Immature natural killer cell (primary cell): ENCODE data around the gene RAD23B. TPM values are rescaled to one million over a fixed set of nuclear protein-coding genes. Genes with fewer than 3 reads are reported as not detected.
"Not testable (repeated sequence)": the region's sequence is repeated elsewhere in the genome, so short reads cannot be mapped to it uniquely, and the experiment has no call there.

Source experiments
- DNase-seq, 3 donors: peaks; one replicate each; pipeline ENCODE4 v3.0.0; 2022; ENCODE audit warnings: mixed read lengths in 1 of 3
- H3K27ac Mint-ChIP-seq, 6 donors: one replicate each; pipeline ENCODE4 v1.8.0; 2020; ENCODE audit warnings: mixed read lengths in 6 of 6, mild to moderate bottlenecking in 5 of 6, inconsistent platforms in 4 of 6, moderate library complexity in 3 of 6
- H3K27me3 Mint-ChIP-seq, 3 donors: one replicate each; pipeline ENCODE4 v1.8.0; 2020 to 2021; ENCODE audit warnings: low read depth in 3 of 3, mild to moderate bottlenecking in 3 of 3, mixed read lengths in 3 of 3, moderate library complexity in 3 of 3, inconsistent platforms in 1 of 3
- H3K36me3 Mint-ChIP-seq, 3 donors: one replicate each; pipeline ENCODE4 v1.8.0; 2020; ENCODE audit warnings: mixed read lengths in 3 of 3, inconsistent platforms in 2 of 3, mild to moderate bottlenecking in 2 of 3
- H3K4me1 Mint-ChIP-seq, 2 donors: one replicate each; pipeline ENCODE4 v1.8.0; 2020; ENCODE audit warnings: inconsistent platforms in 2 of 2, mild to moderate bottlenecking in 2 of 2, mixed read lengths in 2 of 2, moderate library complexity in 1 of 2
- H3K4me3 Mint-ChIP-seq, 5 donors: one replicate each; pipeline ENCODE4 v1.8.0; 2020; ENCODE audit warnings: mild to moderate bottlenecking in 5 of 5, mixed read lengths in 5 of 5, inconsistent platforms in 3 of 5, moderate library complexity in 3 of 5
- H3K9me3 Mint-ChIP-seq, 6 donors: one replicate each; pipeline ENCODE4 v1.8.0; 2020; ENCODE audit warnings: mild to moderate bottlenecking in 6 of 6, mixed read lengths in 6 of 6, inconsistent platforms in 4 of 6, moderate library complexity in 3 of 6
- polyA plus RNA-seq, 3 donors: library from polyadenylated mRNA; unstranded; fragments of 300-500 nt; fragmentation: Illumina TruSeq; gene quantifications; one replicate each; pipeline ENCODE4 v1.2.3, GENCODE V29; 2021

The RAD23B gene
- polyA plus RNA-seq, 3 donors from 2014 or later: 16.9 to 31.7 (median 17.3) TPM

DNA sequence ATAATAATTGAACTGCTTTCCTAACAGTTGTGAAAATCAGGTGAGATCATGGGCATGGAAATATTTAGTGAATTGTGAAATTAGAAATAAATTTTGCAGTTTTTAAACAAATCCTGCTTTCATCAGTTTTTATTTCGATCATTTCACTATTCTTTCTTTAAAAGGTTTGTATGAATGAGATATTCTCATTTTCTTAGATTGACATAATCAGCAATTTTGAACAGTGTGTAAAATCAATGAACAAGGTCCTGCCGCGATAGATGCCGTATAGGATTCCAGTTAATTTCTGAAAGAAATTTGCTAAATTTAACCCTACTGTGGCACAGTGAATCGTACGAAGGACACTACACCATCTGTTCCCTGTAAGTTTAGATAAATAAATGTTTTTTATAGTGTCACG is 7.5 kb downstream of the RAD23B start:
- Mint-ChIP-seq H3K9me3 (no peaks in the 10 kb centered on the region), H3K4me1 (peaks cover 84 to 100% of the 10 kb centered on the region in 2 donors), H3K27me3 (no peaks in the 10 kb centered on the region), H3K27ac (peak overlapping the region in 3 of 6 donors; percentile 21 to 84 (median 49)), H3K4me3 (no peak overlapping the region), H3K36me3 (no peaks in the 10 kb centered on the region)
- DNase-seq: no peak

DNA sequence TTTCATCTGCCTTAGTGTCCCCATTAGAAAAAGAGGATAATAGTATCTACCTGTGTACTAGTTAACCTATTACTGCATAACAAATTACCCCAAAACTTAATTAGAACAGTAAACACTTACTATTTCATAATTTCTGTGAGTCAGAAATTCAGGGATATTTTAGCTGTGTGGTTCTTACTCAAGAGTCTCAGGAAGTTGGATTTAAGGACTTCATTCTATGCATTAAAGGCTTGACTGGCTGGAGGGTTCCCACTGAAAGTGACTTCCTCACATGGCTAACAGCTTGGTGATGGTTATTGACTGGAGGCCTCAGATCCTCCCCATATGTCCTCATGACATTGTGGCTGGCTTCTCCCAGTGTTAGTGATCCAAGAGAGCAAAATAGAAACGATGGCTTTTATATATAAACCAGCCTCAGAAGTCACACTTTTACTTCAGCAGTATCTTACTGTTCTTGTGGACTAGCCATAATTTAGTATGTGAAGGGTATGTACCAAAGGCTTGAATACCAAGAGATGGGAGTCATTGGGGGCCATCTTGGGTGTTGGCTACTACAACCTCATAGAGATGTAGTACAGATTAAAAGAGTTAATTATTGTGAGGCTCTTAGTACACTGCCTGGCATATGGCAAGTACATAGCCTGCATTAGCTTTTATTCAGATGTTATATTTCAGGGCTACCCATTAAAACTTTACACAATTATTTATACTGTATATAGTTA is 9.9 kb downstream of the RAD23B start:
- Mint-ChIP-seq H3K4me3 (peak overlapping the region in 3 of 5 donors; percentile 2 to 34 (median 3)), H3K9me3 (no peaks in the 10 kb centered on the region), H3K27ac (peak overlapping the region in 4 of 6 donors; percentile 18 to 52 (median 30)), H3K27me3 (no peaks in the 10 kb centered on the region), H3K36me3 (no peaks in the 10 kb centered on the region), H3K4me1 (peaks cover 80 to 92% of the 10 kb centered on the region in 2 donors)
- DNase-seq: no peak

DNA sequence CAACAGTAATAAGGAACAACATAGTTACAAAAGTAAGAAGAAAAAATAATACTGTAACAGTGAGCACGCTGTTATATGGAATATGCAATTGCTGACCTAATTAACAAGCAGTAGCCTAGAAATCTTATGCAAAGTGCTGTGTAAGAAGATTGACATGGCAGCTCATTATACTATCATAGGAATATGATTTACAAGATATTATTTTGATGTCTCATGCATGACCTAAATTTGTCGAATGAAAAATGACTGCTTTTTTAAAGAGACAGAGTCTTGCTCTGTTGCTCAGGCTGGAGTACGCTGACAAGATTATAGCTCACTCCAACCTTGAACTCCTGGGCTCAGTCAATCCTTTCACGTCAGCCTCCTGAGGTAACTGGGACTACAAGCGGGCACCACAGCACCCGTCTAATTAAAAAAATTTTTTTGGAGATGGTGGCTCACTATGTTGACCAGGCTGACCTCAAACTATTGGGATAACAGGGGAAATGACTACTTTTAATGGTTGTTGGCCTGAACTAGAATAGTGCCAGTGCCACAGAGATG is 10.5 kb downstream of the RAD23B start:
- Mint-ChIP-seq H3K4me1 (peaks cover 76 to 89% of the 10 kb centered on the region in 2 donors), H3K36me3 (no peaks in the 10 kb centered on the region), H3K27me3 (no peaks in the 10 kb centered on the region), H3K4me3 (peak overlapping the region in 3 of 5 donors; percentile 3 to 33 (median 11)), H3K27ac (peak overlapping the region in 4 of 6 donors; percentile 4 to 33 (median 18)), H3K9me3 (no peaks in the 10 kb centered on the region)
- no peak for DNase-seq

DNA sequence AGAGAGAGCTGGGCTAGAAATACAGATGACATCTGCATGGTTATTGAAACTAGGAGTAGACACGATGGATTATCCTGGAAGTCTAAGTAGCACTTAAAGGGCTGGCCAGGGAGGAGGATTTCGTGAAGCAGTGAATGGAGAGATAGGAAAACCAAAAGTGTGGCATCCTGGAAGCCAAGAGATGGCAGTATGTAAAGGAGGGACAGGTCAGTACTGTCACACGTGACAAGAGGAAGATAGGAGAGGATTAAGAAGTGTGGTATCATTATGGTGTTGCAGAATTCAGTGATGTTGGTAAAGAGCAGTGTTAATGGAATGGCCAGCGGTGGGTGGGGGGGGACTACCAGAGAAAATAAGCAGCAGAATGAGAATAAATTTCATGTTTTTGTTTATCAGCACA is 11.7 kb downstream of the RAD23B start:
- Mint-ChIP-seq H3K27me3 (no peaks in the 10 kb centered on the region), H3K4me1 (peaks cover 75 to 89% of the 10 kb centered on the region in 2 donors), H3K36me3 (no peaks in the 10 kb centered on the region), H3K27ac (peak overlapping the region in 5 of 6 donors; percentile 23 to 79 (median 56)), H3K9me3 (no peaks in the 10 kb centered on the region), H3K4me3 (peak overlapping the region in 3 of 5 donors; percentile 3 to 22 (median 5))
- no peak for DNase-seq

DNA sequence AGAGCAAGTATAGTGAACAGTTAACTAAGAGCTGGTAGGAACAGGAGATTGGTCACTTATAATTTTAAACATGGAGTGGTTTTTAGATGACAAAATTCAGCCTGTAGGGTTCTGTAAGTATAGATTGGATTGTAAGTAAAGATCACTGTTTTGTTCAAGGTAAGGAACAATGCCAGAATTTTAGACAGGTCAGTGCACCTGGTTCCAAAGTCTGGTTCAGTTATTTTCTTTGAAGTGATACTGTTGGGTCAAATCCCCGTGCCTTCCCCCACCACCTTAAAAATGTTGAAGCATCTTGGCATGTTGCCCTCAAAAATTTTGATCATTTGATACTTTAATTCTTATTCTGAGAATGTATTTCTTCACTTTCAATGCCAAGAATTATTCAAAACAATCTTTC is 12.9 kb downstream of the RAD23B start:
- peak overlapping the region; percentile 0 to 70 (median 48) for H3K27ac Mint-ChIP-seq

DNA sequence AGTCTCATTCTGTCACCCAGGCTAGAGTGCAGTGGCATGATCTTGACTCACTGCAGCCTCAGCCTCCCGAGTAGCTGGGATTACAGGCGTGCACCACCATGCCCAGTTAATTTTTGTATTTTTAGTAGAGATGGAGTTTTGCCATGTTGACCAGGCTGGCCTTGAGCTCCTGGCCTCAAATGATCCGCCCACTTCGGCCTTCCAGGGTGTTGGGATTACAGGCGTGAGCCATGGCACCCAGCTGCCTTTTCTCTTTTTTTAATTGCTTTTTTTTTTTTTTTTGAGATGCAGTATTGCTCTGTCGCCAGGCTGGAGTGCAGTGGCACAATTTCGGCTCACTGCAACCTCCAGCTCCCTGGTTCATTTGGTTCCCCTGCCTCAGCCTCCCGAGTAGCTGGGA is 13.5 kb downstream of the RAD23B start:
- not testable (repeated sequence) for DNase-seq, H3K9me3 Mint-ChIP-seq, H3K36me3 Mint-ChIP-seq, H3K27me3 Mint-ChIP-seq
- Mint-ChIP-seq H3K27ac (peak overlapping the region in 1 of 6 donors; percentile 65), H3K4me3 (peak overlapping the region in 1 of 5 donors; percentile 6), H3K4me1 (peaks cover 62 to 87% of the 10 kb centered on the region in 2 donors)

More for the DNA sequence above, 12.9 kb downstream of the RAD23B start:
- H3K4me1 Mint-ChIP-seq: peaks cover 65 to 87% of the 10 kb centered on the region in 2 donors
- H3K36me3 Mint-ChIP-seq: peaks cover 0 to 3% (median 0%) of the 10 kb centered on the region in 3 donors
- H3K4me3 Mint-ChIP-seq: peak overlapping the region in 2 of 5 donors; percentile 2 to 4
- DNase-seq: no peak
- H3K27me3 Mint-ChIP-seq: peaks cover 0 to 1% (median 0%) of the 10 kb centered on the region in 3 donors
- no peaks in the 10 kb centered on the region for H3K9me3 Mint-ChIP-seq

DNA sequence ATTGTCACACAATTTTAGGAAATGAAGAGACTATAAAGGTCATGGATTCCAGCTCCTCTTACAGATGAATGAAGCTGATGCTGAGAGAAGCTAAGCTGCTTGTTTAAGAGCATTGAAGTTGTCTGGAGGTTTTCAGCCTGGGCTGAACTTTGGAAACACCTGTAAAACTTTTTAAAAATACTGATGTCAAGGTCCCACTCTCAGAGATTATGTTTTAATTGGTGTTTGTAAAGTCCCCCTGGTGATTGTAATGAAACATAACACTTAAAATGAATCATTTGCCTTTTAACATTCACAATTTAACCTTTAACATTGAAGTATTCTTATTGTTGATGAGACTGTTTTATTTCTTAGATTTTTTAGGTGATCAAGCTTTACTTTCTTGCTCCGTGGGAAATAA is 16.4 kb downstream of the RAD23B start:
- H3K4me1 Mint-ChIP-seq: peaks cover 41 to 70% of the 10 kb centered on the region in 2 donors
- DNase-seq: peak in 2 of 3 donors; percentile 5 to 24
- peaks cover 0 to 6% (median 0%) of the 10 kb centered on the region in 3 donors for H3K36me3 Mint-ChIP-seq
- H3K27ac Mint-ChIP-seq: peak overlapping the region in 3 of 6 donors; percentile 2 to 53 (median 12)
- peak overlapping the region in 1 of 5 donors; percentile 15 for H3K4me3 Mint-ChIP-seq
- H3K9me3 Mint-ChIP-seq: no peaks in the 10 kb centered on the region
- peaks cover 0 to 2% (median 1%) of the 10 kb centered on the region in 3 donors for H3K27me3 Mint-ChIP-seq

DNA sequence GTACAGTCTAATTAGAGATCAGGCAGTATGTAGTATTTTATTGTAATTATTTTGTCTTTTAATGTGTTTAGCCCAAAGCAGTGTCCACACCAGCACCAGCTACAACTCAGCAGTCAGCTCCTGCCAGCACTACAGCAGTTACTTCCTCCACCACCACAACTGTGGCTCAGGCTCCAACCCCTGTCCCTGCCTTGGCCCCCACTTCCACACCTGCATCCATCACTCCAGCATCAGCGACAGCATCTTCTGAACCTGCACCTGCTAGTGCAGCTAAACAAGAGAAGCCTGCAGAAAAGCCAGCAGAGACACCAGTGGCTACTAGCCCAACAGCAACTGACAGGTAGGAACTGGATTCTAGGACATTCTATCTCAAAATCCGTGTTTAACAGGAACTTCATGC is 23.2 kb downstream of the RAD23B start:
- Mint-ChIP-seq H3K27me3 (peaks cover 0 to 7% (median 5%) of the 10 kb centered on the region in 3 donors), H3K4me1 (peaks cover 37 to 77% of the 10 kb centered on the region in 2 donors), H3K4me3 (no peak overlapping the region), H3K27ac (no peak overlapping the region), H3K9me3 (no peaks in the 10 kb centered on the region), H3K36me3 (peaks cover 14 to 32% (median 20%) of the 10 kb centered on the region in 3 donors)
- DNase-seq: no peak

DNA sequence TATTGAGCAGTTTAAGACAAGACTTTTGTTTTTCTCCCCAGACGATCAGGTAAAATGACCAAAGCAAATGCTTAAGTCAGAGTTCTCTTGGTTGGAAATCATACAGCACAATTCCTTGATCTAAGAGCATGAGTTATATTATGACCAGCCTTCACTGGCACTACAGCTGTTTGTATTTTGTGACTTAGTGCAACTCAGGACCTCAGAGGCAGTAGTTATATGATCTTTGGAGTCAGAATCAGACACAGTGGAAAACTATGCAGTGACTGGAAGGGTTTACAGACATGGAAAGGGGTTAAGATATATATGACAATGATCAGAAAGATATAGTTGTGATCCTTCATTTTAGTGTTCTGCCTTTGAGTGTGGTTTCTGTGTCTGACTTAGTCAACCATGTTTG is 24.3 kb downstream of the RAD23B start:
- Mint-ChIP-seq H3K36me3 (peaks cover 14 to 36% (median 24%) of the 10 kb centered on the region in 3 donors), H3K4me1 (peaks cover 41 to 77% of the 10 kb centered on the region in 2 donors)
- DNase-seq: no peak

DNA sequence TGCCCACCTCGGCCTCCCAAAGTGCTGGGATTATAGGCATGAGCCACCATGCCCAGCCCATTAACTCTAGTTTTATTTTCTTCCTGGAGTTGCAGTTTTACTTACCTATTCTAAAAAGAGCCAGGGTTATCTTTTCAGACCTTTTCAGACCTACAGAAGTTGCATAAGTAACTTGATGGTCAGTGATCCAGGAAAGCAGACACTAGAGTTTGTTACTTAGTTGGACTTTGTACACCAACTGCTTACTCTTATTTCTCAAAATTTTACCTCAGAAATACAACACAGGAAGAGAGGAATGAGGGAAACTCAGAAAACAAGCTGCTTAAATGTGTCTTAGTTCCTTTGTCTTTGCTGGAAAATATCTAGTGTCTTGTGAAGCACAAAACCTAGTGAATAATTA is 25.4 kb downstream of the RAD23B start:
- Mint-ChIP-seq H3K4me3 (peak overlapping the region; percentile 46 to 61 (median 59)), H3K4me1 (peaks cover 52 to 88% of the 10 kb centered on the region in 2 donors), H3K36me3 (peaks cover 15 to 42% (median 25%) of the 10 kb centered on the region in 3 donors), H3K27me3 (peaks cover 0 to 12% (median 5%) of the 10 kb centered on the region in 3 donors), H3K27ac (peak overlapping the region in 4 of 6 donors; percentile 63 to 87 (median 78)), H3K9me3 (no peaks in the 10 kb centered on the region)
- no peak for DNase-seq

More for the DNA sequence above, 24.3 kb downstream of the RAD23B start:
- Mint-ChIP-seq H3K9me3 (no peaks in the 10 kb centered on the region), H3K27ac (no peak overlapping the region), H3K4me3 (no peak overlapping the region), H3K27me3 (peaks cover 0 to 7% (median 5%) of the 10 kb centered on the region in 3 donors)

DNA sequence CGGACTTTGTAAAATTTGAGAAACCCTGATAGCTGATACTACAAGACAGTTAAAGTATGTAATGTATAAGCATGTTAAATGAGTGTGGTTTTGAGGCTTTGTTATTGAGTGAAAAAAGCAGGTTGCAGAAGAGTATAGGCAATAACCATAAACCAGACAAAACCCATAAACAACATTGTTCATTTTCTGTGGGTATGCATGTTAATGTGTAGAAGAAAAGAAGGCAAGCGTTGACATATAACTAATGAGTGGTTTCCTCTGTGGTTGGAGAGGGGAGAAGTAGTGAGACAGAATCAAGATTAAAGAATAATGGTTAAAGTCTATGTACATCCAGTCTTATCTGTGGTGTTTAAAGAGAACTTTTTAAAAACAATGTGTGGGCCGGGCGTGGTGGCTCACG is 26.2 kb downstream of the RAD23B start:
- Mint-ChIP-seq H3K4me3 (peak overlapping the region; percentile 46 to 61 (median 59)), H3K9me3 (no peaks in the 10 kb centered on the region), H3K27me3 (peaks cover 1 to 12% (median 2%) of the 10 kb centered on the region in 3 donors), H3K27ac (peak overlapping the region; percentile 63 to 87 (median 76)), H3K36me3 (peaks cover 20 to 48% (median 31%) of the 10 kb centered on the region in 3 donors), H3K4me1 (peaks cover 58 to 89% of the 10 kb centered on the region in 2 donors)
- DNase-seq: peak; percentile 45 to 66 (median 61)

DNA sequence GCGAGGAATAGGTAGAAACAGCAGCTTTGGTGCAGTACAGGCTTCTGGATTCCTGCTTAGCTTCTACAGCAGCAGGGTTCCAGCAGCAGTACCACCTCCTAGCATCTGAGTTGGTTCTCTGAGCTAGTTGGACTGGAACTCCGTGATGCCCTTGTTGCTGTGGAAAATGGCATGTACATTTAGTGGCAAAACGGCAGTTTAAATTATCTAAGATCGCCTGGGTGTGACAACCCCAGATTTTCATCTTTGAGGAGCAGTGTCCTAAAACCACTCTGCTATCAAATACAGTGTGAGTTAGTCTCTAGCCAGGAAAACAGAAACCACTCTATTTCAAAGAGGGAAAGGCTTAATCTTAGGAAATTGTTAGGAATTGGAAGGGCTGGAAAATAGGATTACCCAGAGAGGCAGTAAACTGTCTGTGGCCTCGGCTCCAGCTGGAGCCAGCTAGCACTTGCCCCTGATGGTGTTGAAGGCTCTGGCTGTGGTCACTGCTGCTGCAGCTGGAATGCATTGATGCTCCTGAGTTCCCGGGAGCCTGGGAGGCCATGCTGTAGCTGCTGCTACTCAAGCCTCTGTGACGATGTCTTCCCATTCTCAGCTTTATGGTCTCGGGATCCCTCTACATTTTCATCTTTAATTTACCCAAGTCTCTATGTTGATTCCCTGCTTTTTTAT is 29.4 kb downstream of the RAD23B start:
- H3K4me3 Mint-ChIP-seq: no peak overlapping the region
- peaks cover 13 to 36% (median 27%) of the 10 kb centered on the region in 3 donors for H3K36me3 Mint-ChIP-seq
- H3K27ac Mint-ChIP-seq: no peak overlapping the region
- no peak for DNase-seq
- H3K9me3 Mint-ChIP-seq: no peaks in the 10 kb centered on the region
- peaks cover 1 to 11% (median 2%) of the 10 kb centered on the region in 3 donors for H3K27me3 Mint-ChIP-seq
- H3K4me1 Mint-ChIP-seq: peaks cover 75 to 89% of the 10 kb centered on the region in 2 donors

DNA sequence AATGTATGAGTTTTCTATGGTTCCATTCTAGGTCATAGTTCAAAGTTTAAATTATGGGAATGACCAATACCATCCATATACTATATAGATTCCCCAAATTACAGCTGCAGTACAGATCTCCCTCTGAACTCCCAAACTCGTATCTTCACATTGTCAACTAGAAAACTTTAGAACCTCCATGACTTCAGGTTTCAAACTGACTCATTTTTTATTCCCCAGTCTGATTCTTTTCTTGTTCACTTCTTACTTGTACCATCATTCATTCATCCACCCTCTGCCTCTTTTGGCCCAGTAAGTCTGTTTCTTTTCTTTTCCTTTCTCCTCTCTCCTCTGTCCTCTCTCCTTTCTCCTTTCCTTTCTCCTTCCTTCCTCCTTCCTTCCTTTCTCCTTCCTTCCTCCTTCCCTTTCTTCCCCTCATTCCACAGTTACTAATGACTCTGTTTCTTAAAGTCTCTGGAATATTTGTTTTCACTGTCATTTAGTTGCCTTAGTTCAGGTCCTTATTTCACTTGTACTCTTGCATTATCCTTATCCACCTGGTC is 30.5 kb downstream of the RAD23B start:
- H3K4me3 Mint-ChIP-seq: peak overlapping the region in 4 of 5 donors; percentile 2 to 43 (median 15)
- no peak for DNase-seq
- H3K9me3 Mint-ChIP-seq: no peaks in the 10 kb centered on the region
- peak overlapping the region in 4 of 6 donors; percentile 4 to 62 (median 30) for H3K27ac Mint-ChIP-seq
- H3K27me3 Mint-ChIP-seq: peaks cover 1 to 11% (median 2%) of the 10 kb centered on the region in 3 donors
- H3K4me1 Mint-ChIP-seq: peaks cover 78 to 91% of the 10 kb centered on the region in 2 donors
- peaks cover 9 to 38% (median 26%) of the 10 kb centered on the region in 3 donors for H3K36me3 Mint-ChIP-seq
